Neural progenitor cell (in vitro differentiated cells): ENCODE measurements around the gene IRX5. TPM values are rescaled to one million over a fixed set of nuclear protein-coding genes. Genes with fewer than 3 reads are reported as not detected.

ENCODE experiments used
- DNase-seq: peaks from one replicate; pipeline ENCODE4 v3.0.0-alpha.2; 2016; ENCODE audit warnings: low spot score
- H2AFZ ChIP-seq: fragments of 200-600 bp; sonication (generic); replicated peaks from 2 replicates; pipeline ENCODE4 v1.6.1; 2016; ENCODE audit warnings: antibody characterized with exemption
- H3F3A ChIP-seq: fragments of 200-600 bp; sonication (generic); 2 replicates; pipeline ENCODE4 v1.6.1; 2016; ENCODE audit warnings: antibody characterized with exemption, low read depth
- H3K27ac ChIP-seq: fragments of 200-600 bp; sonication (generic); 2 replicates; pipeline ENCODE4 v1.5.1; 2016; ENCODE audit warnings: mild to moderate bottlenecking
- H3K27me3 ChIP-seq: fragments of 200-600 bp; sonication (generic); 2 replicates; pipeline ENCODE4 v1.6.1; 2016; ENCODE audit warnings: mild to moderate bottlenecking, moderate library complexity
- H3K36me3 ChIP-seq: fragments of 200-600 bp; sonication (generic); 2 replicates; pipeline ENCODE4 v1.5.1; 2016
- H3K4me1 ChIP-seq: fragments of 200-600 bp; sonication (generic); 2 replicates; pipeline ENCODE4 v1.6.1; 2016; ENCODE audit warnings: mixed run types
- H3K4me2 ChIP-seq: fragments of 200-600 bp; sonication (generic); 2 replicates; pipeline ENCODE4 v1.6.1; 2016
- H3K4me3 ChIP-seq: fragments of 200-600 bp; sonication (generic); 2 replicates; pipeline ENCODE4 v1.5.1; 2016
- H3K79me2 ChIP-seq: fragments of 200-600 bp; sonication (generic); 2 replicates; pipeline ENCODE4 v1.6.1; 2016; ENCODE audit warnings: low read depth
- H3K9ac ChIP-seq: fragments of 200-600 bp; sonication (generic); 2 replicates; pipeline ENCODE4 v1.6.1; 2016
- H3K9me3 ChIP-seq: fragments of 200-600 bp; sonication (generic); 2 replicates; pipeline ENCODE4 v1.5.1; 2016; ENCODE audit warnings: low read depth
- H4K20me1 ChIP-seq: fragments of 200-600 bp; sonication (generic); 2 replicates; pipeline ENCODE4 v1.6.1; 2016; ENCODE audit warnings: low read depth
- H3K27ac Mint-ChIP-seq: 3 replicates; pipeline ENCODE4 v1.8.0; 2021; ENCODE audit warnings: mixed read lengths
- H3K27me3 Mint-ChIP-seq: 2 replicates; pipeline ENCODE4 v1.8.0; 2022; ENCODE audit warnings: low read depth, mild to moderate bottlenecking, inconsistent platforms, moderate library complexity, mixed read lengths; ENCODE audit not compliant: insufficient read depth
- H3K36me3 Mint-ChIP-seq: 3 replicates; pipeline ENCODE4 v1.8.0; 2021; ENCODE audit warnings: mixed read lengths
- H3K4me1 Mint-ChIP-seq: 3 replicates; pipeline ENCODE4 v1.8.0; 2021; ENCODE audit warnings: mixed read lengths
- H3K4me3 Mint-ChIP-seq: 3 replicates; pipeline ENCODE4 v1.8.0; 2021; ENCODE audit warnings: mild to moderate bottlenecking, moderate library complexity, mixed read lengths
- H3K9me3 Mint-ChIP-seq: 3 replicates; pipeline ENCODE4 v1.8.0; 2020; ENCODE audit warnings: mixed read lengths
- EZH2 ChIP-seq: fragments of 200-600 bp; sonication (generic); IDR thresholded peaks from 2 replicates; pipeline ENCODE4 v1.6.1; 2017; ENCODE audit warnings: antibody characterized with exemption, mild to moderate bottlenecking, moderate library complexity
- EZH2phosphoT487 ChIP-seq: fragments of 200-600 bp; sonication (generic); IDR thresholded peaks from 2 replicates; pipeline ENCODE4 v1.6.1; 2017; ENCODE audit warnings: antibody characterized with exemption
- total RNA-seq: library from RNA; depleted of rRNA; stranded (reverse); fragments of >200 nt; gene quantifications from 2 replicates; pipeline ENCODE4 v1.2.3, GENCODE V29; 2015; ENCODE audit warnings: low replicate concordance
- TF ChIP-seq, protein P1 (sequence below): fragments of 200-600 bp; sonication (generic); IDR thresholded peaks from 2 replicates; pipeline ENCODE4 v1.5.1; 2017; ENCODE audit warnings: antibody characterized with exemption, mild to moderate bottlenecking

IRX5 gene
- total RNA-seq, 1 donor from 2014 or later, result 1.6 TPM

- Mint-ChIP-seq H3K36me3 (peaks cover 7% of the 10 kb centered on the region), H3K4me1 (peaks cover 6% of the 10 kb centered on the region), H3K27ac (no peak overlapping the region), H3K27me3 (peaks cover 2% of the 10 kb centered on the region), H3K9me3 (peaks cover 8% of the 10 kb centered on the region), H3K4me3 (no peak overlapping the region)
- Histone ChIP-seq H3K27me3 (no peaks in the 10 kb centered on the region), H3K4me3 (no peak overlapping the region), H3K9me3 (no peaks in the 10 kb centered on the region), H3F3A (no peaks in the 10 kb centered on the region), H3K36me3 (peaks cover 1% of the 10 kb centered on the region), H4K20me1 (no peaks in the 10 kb centered on the region), H3K4me1 (no peaks in the 10 kb centered on the region), H3K4me2 (no peak overlapping the region), H2AFZ (no peak overlapping the region), H3K9ac (no peak overlapping the region), H3K27ac (no peak overlapping the region), H3K79me2 (no peaks in the 10 kb centered on the region)
- no peak for DNase-seq
- TF ChIP-seq, protein P1, sequence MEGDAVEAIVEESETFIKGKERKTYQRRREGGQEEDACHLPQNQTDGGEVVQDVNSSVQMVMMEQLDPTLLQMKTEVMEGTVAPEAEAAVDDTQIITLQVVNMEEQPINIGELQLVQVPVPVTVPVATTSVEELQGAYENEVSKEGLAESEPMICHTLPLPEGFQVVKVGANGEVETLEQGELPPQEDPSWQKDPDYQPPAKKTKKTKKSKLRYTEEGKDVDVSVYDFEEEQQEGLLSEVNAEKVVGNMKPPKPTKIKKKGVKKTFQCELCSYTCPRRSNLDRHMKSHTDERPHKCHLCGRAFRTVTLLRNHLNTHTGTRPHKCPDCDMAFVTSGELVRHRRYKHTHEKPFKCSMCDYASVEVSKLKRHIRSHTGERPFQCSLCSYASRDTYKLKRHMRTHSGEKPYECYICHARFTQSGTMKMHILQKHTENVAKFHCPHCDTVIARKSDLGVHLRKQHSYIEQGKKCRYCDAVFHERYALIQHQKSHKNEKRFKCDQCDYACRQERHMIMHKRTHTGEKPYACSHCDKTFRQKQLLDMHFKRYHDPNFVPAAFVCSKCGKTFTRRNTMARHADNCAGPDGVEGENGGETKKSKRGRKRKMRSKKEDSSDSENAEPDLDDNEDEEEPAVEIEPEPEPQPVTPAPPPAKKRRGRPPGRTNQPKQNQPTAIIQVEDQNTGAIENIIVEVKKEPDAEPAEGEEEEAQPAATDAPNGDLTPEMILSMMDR, result no peak
- TF ChIP-seq EZH2phosphoT487, result no peak
- TF ChIP-seq EZH2, result no peak
These were observed 32.7 kb upstream of the IRX5 start for GRCh38 chr16:54897930-54898329.

GRCh38 chr16:54901606-54902005 lies 29.1 kb upstream of the IRX5 start:
- Histone ChIP-seq H3K27me3 (no peaks in the 10 kb centered on the region), H3F3A (no peaks in the 10 kb centered on the region), H3K9ac (no peak overlapping the region), H3K79me2 (no peaks in the 10 kb centered on the region), H3K9me3 (no peaks in the 10 kb centered on the region), H3K4me3 (no peak overlapping the region), H2AFZ (no peak overlapping the region), H3K4me1 (no peaks in the 10 kb centered on the region), H3K36me3 (peaks cover 6% of the 10 kb centered on the region), H4K20me1 (no peaks in the 10 kb centered on the region), H3K4me2 (no peak overlapping the region), H3K27ac (no peak overlapping the region)
- Mint-ChIP-seq H3K27me3 (peaks cover 2% of the 10 kb centered on the region), H3K36me3 (peaks cover 12% of the 10 kb centered on the region), H3K4me1 (peaks cover 4% of the 10 kb centered on the region), H3K27ac (no peak overlapping the region), H3K4me3 (no peak overlapping the region), H3K9me3 (peaks cover 17% of the 10 kb centered on the region)
- no peak for DNase-seq
- no peak for TF ChIP-seq EZH2
- TF ChIP-seq, protein P1, result no peak
- no peak for TF ChIP-seq EZH2phosphoT487

- no peak overlapping the region for H3K4me2 ChIP-seq
- H2AFZ ChIP-seq, result no peak overlapping the region
- H3K4me1 ChIP-seq, result no peaks in the 10 kb centered on the region
- H3K9me3 Mint-ChIP-seq, result peaks cover 17% of the 10 kb centered on the region
- peaks cover 6% of the 10 kb centered on the region for H3K36me3 ChIP-seq
- H4K20me1 ChIP-seq, result no peaks in the 10 kb centered on the region
- H3K4me3 ChIP-seq, result no peak overlapping the region
- no peaks in the 10 kb centered on the region for H3K27me3 ChIP-seq
- peaks cover 12% of the 10 kb centered on the region for H3K36me3 Mint-ChIP-seq
- no peaks in the 10 kb centered on the region for H3K9me3 ChIP-seq
- no peaks in the 10 kb centered on the region for H3F3A ChIP-seq
- H3K27ac Mint-ChIP-seq, result no peak overlapping the region
- no peak overlapping the region for H3K9ac ChIP-seq
- DNase-seq, result no peak
- H3K27ac ChIP-seq, result no peak overlapping the region
- TF ChIP-seq, protein P1, result no peak
- TF ChIP-seq EZH2phosphoT487, result no peak
- no peak for TF ChIP-seq EZH2
- H3K79me2 ChIP-seq, result no peaks in the 10 kb centered on the region
- no peak overlapping the region for H3K4me3 Mint-ChIP-seq
- peaks cover 2% of the 10 kb centered on the region for H3K27me3 Mint-ChIP-seq
- no peaks in the 10 kb centered on the region for H3K4me1 Mint-ChIP-seq
These were observed 27.6 kb upstream of the IRX5 start for GRCh38 chr16:54903047-54903446.
